Upper lobe of right lung (tissue), 1 donor: Measurements from ENCODE around the gene MACF1. TPM values are rescaled to one million over a fixed set of nuclear protein-coding genes. Genes with fewer than 3 reads are reported as not detected.

Source experiments
- ATAC-seq: fragments of 200-7000 bp; cut with Tn5 transposase; one replicate; pipeline ENCODE4 v1.9.1; 2020; ENCODE audit warnings: mild to moderate bottlenecking, moderate library complexity
- DNase-seq: peaks from one replicate; pipeline ENCODE4 v3.0.0-alpha.2; 2020
- H3K27ac ChIP-seq: fragments of 200-600 bp; one replicate; pipeline ENCODE4 v1.8.0; 2022
- H3K27me3 ChIP-seq: fragments of 200-600 bp; one replicate; pipeline ENCODE4 v1.8.0; 2022; ENCODE audit warnings: mild to moderate bottlenecking
- H3K36me3 ChIP-seq: fragments of 200-600 bp; one replicate; pipeline ENCODE4 v1.8.0; 2022
- H3K4me1 ChIP-seq: fragments of 200-600 bp; one replicate; pipeline ENCODE4 v1.8.0; 2022
- H3K4me3 ChIP-seq: fragments of 200-600 bp; one replicate; pipeline ENCODE4 v1.8.0; 2022; ENCODE audit warnings: mild to moderate bottlenecking
- H3K9me3 ChIP-seq: fragments of 200-600 bp; one replicate; pipeline ENCODE4 v1.8.0; 2022
- intact Hi-C: fragments of 100-400 bp; cut with DNase I; formaldehyde crosslinking; loops from one replicate; pipeline ENCODE4 v1.11.0; 2022
- total RNA-seq: library from RNA; stranded (reverse); fragmentation: NEBNext Ultra II Directional; extraction: Animal tissue kit (Norgen Biotek cat#: 25700); gene quantifications from one replicate; pipeline ENCODE4 v1.2.1, GENCODE V29; 2021
- TF ChIP-seq, protein P1 (sequence below): fragments of 200-600 bp; IDR thresholded peaks from one replicate; pipeline ENCODE4 v1.8.0; 2022; ENCODE audit warnings: antibody characterized with exemption
- donor health status: DM: no; HTN: yes; CAD: no; lungs with severe emphysema.

MACF1 gene
- total RNA-seq, 1 donor from 2014 or later, result 814 TPM

DNA sequence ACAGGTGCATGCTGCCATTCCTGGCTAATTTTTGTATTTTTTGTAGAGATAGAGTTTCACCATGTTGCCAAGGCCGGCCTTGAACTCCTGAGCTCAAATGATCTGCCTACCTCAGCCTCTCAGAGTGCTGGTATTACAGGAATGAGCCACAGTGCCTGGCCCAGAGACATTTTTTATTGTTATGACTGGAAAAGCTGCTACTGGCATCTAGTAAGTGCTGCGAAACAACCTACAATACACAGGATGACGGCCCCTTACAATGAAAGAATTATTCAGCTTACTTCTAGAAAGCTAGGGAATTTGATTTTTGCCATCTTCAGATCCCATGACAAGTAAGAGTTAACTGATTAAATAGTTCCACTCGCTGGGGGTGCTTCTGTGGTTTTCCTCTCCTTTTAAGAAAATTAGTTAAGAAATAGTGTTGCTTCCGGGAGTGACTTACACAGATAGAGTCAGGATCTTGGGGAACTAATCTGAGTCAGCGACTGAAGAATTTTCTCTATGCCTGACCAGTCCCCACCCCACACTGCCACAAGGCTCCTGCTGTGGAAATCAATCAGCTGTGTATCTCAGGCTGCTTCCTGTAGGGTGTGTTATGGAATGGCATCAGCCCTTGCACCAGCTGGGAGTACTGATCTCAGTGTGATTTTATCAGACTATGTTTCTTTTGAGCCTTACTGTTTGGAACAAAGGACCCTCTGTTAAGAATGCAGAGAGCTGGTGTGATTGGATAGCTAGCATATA, 194.0 kb downstream of the MACF1 start:
- H3K36me3 ChIP-seq, result peaks cover 12% of the 10 kb centered on the region
- no peak overlapping the region for H3K4me3 ChIP-seq
- DNase-seq (peak; percentile 70), ATAC-seq (peak; percentile 97)
- peaks cover 73% of the 10 kb centered on the region for H3K4me1 ChIP-seq
- no peaks in the 10 kb centered on the region for H3K9me3 ChIP-seq
- peak overlapping the region; percentile 37 for H3K27ac ChIP-seq
- H3K27me3 ChIP-seq, result no peaks in the 10 kb centered on the region
- intact Hi-C loops, result no loop called here
- TF ChIP-seq, protein P1, sequence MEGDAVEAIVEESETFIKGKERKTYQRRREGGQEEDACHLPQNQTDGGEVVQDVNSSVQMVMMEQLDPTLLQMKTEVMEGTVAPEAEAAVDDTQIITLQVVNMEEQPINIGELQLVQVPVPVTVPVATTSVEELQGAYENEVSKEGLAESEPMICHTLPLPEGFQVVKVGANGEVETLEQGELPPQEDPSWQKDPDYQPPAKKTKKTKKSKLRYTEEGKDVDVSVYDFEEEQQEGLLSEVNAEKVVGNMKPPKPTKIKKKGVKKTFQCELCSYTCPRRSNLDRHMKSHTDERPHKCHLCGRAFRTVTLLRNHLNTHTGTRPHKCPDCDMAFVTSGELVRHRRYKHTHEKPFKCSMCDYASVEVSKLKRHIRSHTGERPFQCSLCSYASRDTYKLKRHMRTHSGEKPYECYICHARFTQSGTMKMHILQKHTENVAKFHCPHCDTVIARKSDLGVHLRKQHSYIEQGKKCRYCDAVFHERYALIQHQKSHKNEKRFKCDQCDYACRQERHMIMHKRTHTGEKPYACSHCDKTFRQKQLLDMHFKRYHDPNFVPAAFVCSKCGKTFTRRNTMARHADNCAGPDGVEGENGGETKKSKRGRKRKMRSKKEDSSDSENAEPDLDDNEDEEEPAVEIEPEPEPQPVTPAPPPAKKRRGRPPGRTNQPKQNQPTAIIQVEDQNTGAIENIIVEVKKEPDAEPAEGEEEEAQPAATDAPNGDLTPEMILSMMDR, result no peak

DNA sequence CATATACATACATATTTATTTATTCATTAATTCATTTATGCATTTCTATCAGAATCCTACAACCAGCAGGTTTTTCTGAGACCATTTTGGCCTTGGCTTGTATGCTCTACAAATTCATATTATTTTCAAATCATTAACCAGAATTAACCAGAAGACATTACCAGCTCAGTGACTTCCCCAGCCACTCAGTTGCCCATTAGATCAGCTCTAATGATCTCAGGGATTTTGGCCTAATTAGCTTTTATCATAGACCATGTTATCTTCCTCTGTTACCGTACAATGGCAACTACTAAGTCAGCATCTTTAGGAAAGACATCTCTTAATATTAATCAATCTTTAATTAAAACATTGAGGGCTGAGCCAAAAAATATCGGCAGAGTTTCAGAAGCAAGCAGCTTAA, 196.6 kb downstream of the MACF1 start:
- Histone ChIP-seq H3K27me3 (no peaks in the 10 kb centered on the region), H3K4me1 (peaks cover 64% of the 10 kb centered on the region), H3K4me3 (no peak overlapping the region), H3K36me3 (no peaks in the 10 kb centered on the region), H3K9me3 (no peaks in the 10 kb centered on the region), H3K27ac (no peak overlapping the region)
- no peak for DNase-seq
- TF ChIP-seq, protein P1, result no peak
- intact Hi-C loops, result no loop called here
- ATAC-seq, result no peak

DNA sequence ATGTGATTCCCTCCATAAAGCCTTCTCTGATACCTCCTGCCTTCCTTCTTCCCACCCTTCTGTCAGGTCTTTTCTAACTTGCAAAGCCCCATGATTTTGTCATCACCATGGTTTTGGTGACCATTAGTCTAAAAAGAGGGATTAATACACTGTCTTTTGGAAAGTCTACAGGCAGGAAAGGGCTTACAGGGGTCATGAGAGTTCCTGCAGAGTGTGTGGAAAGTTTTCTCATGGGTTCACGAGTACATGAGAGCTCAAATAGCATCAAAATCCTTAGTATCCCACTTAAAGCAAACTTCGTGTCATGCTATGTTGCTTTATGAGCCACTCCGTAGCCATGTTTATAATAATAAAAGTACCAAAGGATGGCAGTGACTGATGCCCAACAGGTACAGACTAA, 200.4 kb downstream of the MACF1 start:
- intact Hi-C loops, result no loop called here
- no peak for ATAC-seq
- no peaks in the 10 kb centered on the region for H3K9me3 ChIP-seq
- H3K4me1 ChIP-seq, result peaks cover 55% of the 10 kb centered on the region
- no peak overlapping the region for H3K4me3 ChIP-seq
- TF ChIP-seq, protein P1, result no peak
- no peak for DNase-seq
- no peak overlapping the region for H3K27ac ChIP-seq
- H3K36me3 ChIP-seq, result no peaks in the 10 kb centered on the region
- H3K27me3 ChIP-seq, result no peaks in the 10 kb centered on the region

DNA sequence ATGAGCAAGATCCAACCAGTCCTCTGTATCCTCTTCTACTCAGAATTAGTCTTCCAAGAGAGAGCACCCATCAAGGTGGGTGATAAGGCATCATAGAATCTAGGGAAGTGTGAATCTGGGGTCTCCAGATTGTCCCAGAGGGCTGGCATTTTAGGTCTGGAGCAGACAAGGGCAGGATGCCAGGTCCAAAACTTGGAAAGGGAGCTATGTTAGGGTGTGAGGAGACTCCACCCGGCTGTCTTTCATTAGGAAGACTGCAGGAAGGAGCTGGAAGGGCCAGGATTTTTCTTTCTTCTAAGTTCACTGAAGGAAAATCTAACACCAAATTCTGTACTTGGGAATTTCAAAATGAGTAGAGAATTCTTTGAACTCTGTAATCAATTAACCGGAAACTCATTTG, 200.9 kb downstream of the MACF1 start:
- Histone ChIP-seq H3K4me3 (no peak overlapping the region), H3K27ac (no peak overlapping the region), H3K4me1 (peaks cover 56% of the 10 kb centered on the region), H3K36me3 (no peaks in the 10 kb centered on the region), H3K27me3 (no peaks in the 10 kb centered on the region), H3K9me3 (no peaks in the 10 kb centered on the region)
- DNase-seq (no peak), ATAC-seq (no peak)
- intact Hi-C loops, result no loop called here
- TF ChIP-seq, protein P1, result no peak

DNA sequence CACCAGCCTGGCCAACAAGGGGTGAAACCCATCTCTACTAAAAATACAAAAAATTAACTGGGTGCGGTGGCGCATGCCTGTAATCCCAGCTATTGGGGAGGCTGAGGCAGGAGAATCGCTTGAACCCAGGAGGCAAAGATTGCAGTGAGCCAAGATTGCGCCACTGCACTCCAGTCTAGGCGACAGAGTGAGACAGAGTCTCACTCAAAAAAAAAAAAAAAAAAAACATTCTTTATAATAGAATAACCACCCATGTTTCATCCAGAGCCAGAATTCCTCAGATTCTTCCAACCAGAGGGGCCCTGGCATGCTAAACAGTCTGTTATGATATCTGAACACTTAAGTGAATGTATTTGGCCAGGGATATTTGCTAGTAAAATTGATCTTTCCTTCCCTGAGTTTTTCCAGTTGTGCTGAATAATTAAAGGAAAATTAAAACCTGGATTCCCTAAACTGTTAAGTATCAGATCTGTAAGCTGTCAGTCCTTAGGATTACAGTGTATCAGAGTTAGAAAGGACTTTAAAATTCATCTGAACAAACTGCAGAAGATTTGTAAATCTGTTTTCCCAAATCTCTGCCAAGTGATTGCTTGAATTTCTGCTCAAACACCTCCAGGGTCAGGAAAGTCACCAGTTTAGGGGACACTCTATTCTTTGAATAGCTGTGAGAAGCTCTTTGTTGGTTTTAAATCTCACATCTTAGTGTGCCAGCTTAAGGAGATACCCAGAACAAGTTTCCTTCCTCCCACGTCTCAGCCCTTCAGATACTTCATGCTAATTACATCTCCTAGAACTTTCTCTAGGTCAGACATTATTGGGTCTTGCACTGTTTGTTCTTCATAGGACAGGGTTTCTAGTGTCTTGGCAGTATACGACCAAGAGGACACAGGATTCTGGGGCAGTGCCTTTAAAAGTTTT, 202.3 kb downstream of the MACF1 start:
- DNase-seq (no peak), ATAC-seq (no peak)
- TF ChIP-seq, protein P1, result no peak
- peaks cover 7% of the 10 kb centered on the region for H3K36me3 ChIP-seq
- no peaks in the 10 kb centered on the region for H3K27me3 ChIP-seq
- H3K4me1 ChIP-seq, result peaks cover 70% of the 10 kb centered on the region
- H3K9me3 ChIP-seq, result no peaks in the 10 kb centered on the region
- no peak overlapping the region for H3K4me3 ChIP-seq
- intact Hi-C loops, result no loop called here
- H3K27ac ChIP-seq, result peak overlapping the region; percentile 20
